HG03432 (cell line): ENCODE results near the gene EMC9.

Source experiments
- ATAC-seq: cut with Tn5 transposase; IDR thresholded peaks from one replicate; pipeline ENCODE4 v1.9.1; 2021; ENCODE audit warnings: mild to moderate bottlenecking, moderate library complexity; ENCODE audit not compliant: unreplicated experiment

Gene EMC9

DNA sequence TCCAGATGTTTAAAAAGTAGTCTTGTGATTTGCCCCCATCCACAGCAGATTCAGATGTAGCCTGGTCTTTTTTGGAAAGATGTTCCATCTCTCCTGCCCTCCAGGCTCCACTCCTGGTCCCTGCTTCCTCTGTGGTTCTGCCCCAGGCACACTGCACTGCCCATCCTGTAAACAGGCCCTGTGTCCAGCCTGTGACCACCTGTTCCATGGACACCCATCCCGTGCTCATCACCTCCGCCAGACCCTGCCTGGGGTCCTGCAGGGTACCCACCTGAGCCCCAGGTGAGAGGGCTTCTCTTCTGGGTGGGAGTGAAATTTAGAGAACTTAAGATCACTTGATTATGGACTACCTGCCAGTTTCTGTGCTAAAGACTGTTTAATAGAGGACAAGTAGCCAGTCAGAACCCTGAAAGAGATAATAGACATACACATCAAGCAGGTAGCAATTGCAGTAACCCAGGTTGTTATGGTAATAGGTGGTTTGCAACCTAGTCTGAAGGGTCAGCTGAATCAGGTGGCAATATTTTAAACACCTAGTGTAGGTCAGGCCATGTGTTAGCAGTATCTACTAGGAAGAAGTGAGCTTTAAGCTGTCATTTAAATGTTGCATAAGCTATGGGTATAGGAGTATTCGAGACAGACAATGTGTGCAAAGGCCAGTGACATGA lies 8.0 kb upstream of the EMC9 start:
- ATAC-seq, result no peak

DNA sequence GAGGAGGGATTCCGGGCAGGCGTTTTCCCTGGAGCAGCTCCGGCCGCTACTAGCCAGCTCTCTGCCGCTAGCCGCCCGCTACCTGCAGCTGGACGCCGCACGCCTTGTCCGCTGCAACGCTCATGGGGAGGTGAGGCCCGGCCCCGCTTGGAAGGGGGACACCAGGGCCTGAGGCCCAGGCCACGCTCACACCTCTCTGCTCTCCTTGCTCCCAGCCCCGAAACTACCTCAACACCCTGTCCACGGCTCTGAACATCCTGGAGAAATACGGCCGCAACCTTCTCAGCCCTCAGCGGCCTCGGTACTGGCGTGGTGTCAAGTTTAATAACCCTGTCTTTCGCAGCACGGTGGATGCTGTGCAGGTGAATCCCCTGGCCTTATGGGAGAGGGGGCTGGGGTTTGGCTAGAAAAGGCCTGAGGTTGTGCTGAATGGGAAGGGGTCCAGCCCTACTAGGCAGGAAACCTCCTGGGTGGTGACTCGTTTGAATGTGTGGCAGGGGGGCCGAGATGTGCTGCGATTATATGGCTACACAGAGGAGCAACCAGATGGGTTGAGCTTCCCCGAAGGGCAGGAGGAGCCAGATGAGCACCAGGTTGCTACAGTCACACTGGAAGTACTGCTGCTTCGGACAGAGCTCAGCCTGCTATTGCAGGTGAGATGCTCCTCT lies 6.5 kb upstream of the EMC9 start:
- ATAC-seq, result no peak

GRCh38 chr14:24146978-24147760 lies 5.8 kb upstream of the EMC9 start, which contains the start of gene RNF31:
Gene RNF31, plus strand, starts transcription at chr14:24147498. Its CDS starts 201 bp downstream, at chr14:24147699.
- peak; percentile 81 for ATAC-seq

- ATAC-seq, result peak; percentile 70
These were observed 5.1 kb upstream of the EMC9 start, which contains the start of gene PSME2 for GRCh38 chr14:24146453-24146977. Gene PSME2, minus strand, starts transcription at chr14:24146610. Its CDS starts 29 bp downstream, at chr14:24146581.

DNA sequence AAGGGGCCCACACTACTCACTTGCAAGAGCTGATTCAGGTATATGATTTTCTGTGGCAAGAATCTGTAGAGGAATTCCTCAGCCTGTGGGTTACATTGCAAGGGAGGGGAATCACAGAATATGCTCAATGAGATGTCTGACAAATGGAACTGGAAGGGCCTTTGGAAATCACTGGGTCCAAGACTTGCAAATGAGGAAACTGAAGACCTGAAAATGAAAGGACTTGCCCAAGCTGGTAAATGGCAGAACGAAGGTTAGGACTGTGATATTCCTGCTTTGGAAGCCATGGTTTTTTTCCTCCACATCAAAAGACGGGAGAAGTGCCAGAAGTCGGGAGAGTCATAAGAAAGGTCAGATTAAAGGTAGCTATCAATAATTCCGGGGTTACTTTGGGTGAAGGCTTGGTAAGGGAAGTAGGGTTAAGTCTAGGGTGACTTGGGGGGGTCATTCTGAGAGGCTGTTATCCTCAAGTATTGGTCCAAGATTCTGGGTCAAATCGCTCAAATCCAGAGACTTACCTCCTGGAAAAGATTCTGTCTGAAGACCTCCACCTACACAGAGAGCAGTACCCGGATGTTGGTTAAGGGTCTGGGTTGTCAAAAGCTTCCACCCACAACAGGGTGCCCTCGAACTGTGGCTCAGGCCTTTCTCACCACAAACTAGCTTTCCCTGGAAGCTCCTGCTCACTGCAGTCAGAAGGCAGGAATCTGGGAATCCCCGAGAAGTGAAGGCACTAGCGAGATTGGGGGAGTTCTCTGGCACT lies 4.5 kb upstream of the EMC9 start:
- no peak for ATAC-seq

DNA sequence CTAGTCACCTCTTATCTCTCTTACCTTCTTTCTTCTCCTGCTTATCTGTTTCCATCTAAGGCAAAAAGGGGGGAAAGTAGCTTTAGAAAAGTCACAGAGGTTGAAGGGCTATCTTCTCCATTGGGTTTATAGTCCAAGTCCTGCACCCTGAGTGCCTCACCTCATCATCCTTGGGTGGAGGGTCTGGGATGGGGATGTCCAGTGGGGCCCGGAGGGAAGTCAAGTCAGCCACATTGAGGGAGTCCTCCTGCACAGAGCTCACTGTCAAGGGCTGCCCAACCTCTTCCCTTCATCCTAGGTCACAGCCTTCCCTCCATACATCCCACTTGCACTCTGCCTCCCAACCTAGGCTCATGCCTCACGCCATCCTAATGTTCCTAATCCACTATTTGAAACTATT lies 3.8 kb upstream of the EMC9 start:
- no peak for ATAC-seq

- ATAC-seq, result no peak
These were observed 3.1 kb upstream of the EMC9 start for GRCh38 chr14:24144451-24144850.

DNA sequence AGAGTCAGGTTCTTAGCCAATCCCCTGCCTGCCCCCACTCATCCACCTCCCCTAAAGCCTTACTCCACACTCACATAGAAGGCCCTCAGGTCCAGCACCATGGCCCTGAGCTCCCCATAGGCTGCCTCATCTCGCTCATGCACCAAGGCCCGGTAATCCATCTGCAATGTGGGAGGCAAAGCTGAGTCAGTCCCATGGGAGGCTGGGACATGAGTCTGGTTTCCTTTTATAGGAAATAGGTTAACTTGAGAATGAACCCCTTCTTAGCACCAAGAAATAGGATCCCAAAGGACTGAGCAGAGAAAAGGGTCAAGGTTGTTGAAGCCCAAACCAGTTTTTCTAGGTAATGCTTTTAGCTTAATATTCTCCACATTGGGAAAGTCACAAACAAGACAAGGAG lies 2.1 kb upstream of the EMC9 start:
- no peak for ATAC-seq

DNA sequence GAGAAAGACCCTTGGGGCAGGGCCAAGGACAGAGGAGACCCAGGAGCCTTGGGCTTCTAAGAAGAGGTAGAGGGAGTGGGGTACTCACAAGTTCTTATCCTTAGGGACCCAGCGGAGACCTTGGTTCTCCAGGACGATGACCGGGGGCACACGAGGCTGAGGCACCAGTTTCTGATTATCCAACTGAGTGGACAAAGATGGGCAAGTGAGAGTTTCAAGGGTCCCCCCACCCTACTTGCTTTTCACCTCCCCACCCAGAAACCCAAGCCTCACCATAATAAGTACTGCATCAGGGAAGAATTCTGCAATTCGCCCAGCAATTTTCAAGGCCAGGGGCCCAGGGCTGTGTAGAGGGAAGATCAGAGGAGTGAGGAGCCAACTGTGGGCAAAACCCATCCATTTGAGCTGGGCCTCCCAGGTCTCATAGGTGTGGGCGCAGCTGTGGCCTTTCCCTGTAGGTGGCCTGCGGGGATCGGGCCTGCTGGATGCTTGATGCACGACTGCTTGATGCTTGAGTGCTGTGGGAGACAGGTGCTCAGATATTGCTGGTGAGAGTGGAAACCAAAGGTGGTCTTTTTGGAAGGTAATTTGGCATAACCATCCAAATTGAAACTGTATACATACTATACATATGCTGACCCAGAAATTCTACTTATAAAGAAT lies 2.0 kb downstream of the EMC9 start:
- ATAC-seq, result no peak

- ATAC-seq, result no peak
These were observed 2.8 kb downstream of the EMC9 start for GRCh38 chr14:24138396-24139271.

GRCh38 chr14:24137529-24138395 lies 3.6 kb downstream of the EMC9 start:
- ATAC-seq, result no peak

DNA sequence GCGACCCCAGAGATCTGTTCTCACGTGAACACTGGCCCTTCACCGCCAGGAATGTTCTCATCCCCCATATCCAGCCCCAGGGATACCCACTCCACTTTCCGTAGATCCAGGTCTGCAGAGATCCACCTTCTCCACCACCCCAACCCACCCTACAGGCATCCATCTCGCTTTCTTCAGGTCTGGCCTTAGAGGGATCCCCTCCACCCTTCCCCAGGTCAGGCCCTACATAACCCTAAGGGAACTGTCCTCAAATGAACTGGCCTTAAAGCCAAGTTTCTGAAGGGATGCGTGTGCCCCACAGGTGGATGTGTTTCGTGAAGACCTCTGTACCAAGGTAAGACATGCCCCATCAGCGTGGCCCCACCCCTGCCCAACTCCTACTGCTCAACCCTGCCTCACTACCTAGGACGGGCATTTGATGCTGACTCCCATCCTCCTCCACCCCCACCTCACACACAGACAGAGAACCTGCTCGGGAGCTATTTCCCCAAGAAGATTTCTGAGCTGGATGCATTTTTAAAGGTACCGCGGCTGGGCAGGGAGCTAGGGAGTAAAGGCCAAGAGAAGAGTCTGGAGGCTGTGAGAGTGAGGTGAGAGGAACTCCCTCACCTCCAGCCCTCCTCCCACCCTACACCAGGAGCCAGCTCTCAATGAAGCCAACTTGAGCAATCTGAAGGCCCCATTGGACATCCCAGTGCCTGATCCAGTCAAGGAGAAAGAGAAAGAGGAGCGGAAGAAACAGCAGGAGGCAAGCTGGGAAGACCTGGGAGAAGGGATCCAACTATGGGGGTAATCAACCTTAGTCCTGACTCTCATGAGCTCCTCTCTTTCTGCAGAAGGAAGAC lies 4.5 kb downstream of the EMC9 start:
- ATAC-seq, result no peak

- ATAC-seq, result peak; percentile 87
These were observed 5.3 kb downstream of the EMC9 start, which contains the start of gene PSME1 for GRCh38 chr14:24135834-24136683. Gene PSME1, plus strand, starts transcription at chr14:24136194. Its CDS starts 69 bp downstream, at chr14:24136263.

DNA sequence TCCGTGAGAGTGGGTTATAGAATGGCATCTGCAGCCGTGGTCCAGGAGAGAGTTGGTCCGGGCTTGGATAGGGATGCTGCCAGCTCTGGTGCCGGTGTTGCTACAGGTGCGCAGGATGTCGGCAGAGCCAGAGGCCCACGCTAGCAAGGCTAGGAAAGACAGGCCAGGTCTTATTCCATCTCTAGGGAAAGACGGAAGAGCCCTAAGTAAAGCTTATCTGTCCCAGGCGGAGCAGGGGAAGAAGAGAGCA lies 5.9 kb downstream of the EMC9 start:
- ATAC-seq, result peak; percentile 9

GRCh38 chr14:24133735-24134134 lies 7.7 kb downstream of the EMC9 start:
- ATAC-seq, result no peak

DNA sequence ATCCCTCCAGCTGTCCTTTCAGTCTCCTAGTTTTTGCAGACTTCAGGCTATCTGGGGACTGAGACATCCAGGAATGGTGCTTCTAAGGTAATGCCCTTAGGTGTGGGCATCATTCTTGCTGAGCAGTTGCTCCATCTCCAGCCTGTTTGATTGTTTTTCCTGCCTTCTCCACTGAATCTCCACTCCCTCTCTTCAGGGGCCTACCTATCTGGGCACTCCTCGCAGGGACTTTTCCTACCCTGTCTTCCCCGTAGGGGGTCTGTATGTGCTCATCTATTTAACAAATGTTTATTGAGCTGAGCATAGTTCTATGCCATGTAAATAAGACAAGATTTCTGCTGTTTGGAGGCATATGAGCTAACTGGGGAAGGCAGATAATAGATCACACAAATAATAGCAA lies 8.4 kb downstream of the EMC9 start:
- ATAC-seq, result no peak
